WTC11 (cell line): Measurements from ENCODE around the gene ERC1.

Experiments
- TF ChIP-seq, protein P1 (sequence below): fragments of 200-600 bp; IDR thresholded peaks from 2 replicates; pipeline ENCODE4 v1.8.0; 2022; ENCODE audit warnings: antibody characterized with exemption
- TF ChIP-seq, protein P2 (sequence below): sonication (generic); formaldehyde crosslinking; IDR thresholded peaks from 2 replicates; pipeline ENCODE4 v1.8.1; 2023; ENCODE audit warnings: mild to moderate bottlenecking, missing genetic modification reagents
- TF ChIP-seq, protein P3 (sequence below): sonication (generic); formaldehyde crosslinking; IDR thresholded peaks from 2 replicates; pipeline ENCODE4 v1.8.0; 2022; ENCODE audit warnings: mild to moderate bottlenecking, missing genetic modification reagents
- TF ChIP-seq, protein P4 (sequence below): sonication (generic); formaldehyde crosslinking; conservative IDR thresholded peaks from 2 replicates; pipeline ENCODE4 v1.8.1; 2022; ENCODE audit warnings: mild to moderate bottlenecking, missing genetic modification reagents
- TF ChIP-seq, protein P5 (sequence below): sonication (generic); formaldehyde crosslinking; IDR thresholded peaks from 2 replicates; pipeline ENCODE4 v1.8.1; 2023; ENCODE audit warnings: mild to moderate bottlenecking, missing genetic modification reagents, borderline replicate concordance
- TF ChIP-seq, protein P6 (sequence below): fragments of 250-450 bp; sonication (Bioruptor Pico); IDR thresholded peaks from 2 replicates; pipeline ENCODE4 v1.9.0; 2021; ENCODE audit warnings: mild to moderate bottlenecking

DNA sequence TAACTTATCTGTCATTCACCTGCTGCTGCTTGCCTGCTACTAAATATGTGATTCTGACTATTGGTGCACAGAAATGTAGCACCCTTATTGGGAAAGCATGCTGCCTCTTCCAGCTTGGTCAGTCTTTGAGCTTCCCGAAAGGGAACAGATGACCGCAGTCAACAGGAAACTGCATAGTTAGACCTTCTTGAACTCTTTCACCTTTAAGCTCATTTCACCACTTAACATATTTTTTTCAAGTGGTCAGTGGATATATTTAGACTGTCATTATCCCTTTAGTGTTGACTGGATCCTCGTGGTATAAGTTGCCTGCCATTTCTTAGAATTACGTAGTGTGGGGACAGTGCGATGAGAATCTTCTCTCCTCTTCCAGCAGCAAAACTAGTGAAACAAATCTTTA, 378.4 kb downstream of the ERC1 start:
- TF ChIP-seq, protein P1, sequence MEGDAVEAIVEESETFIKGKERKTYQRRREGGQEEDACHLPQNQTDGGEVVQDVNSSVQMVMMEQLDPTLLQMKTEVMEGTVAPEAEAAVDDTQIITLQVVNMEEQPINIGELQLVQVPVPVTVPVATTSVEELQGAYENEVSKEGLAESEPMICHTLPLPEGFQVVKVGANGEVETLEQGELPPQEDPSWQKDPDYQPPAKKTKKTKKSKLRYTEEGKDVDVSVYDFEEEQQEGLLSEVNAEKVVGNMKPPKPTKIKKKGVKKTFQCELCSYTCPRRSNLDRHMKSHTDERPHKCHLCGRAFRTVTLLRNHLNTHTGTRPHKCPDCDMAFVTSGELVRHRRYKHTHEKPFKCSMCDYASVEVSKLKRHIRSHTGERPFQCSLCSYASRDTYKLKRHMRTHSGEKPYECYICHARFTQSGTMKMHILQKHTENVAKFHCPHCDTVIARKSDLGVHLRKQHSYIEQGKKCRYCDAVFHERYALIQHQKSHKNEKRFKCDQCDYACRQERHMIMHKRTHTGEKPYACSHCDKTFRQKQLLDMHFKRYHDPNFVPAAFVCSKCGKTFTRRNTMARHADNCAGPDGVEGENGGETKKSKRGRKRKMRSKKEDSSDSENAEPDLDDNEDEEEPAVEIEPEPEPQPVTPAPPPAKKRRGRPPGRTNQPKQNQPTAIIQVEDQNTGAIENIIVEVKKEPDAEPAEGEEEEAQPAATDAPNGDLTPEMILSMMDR, result no peak
- TF ChIP-seq, protein P2, sequence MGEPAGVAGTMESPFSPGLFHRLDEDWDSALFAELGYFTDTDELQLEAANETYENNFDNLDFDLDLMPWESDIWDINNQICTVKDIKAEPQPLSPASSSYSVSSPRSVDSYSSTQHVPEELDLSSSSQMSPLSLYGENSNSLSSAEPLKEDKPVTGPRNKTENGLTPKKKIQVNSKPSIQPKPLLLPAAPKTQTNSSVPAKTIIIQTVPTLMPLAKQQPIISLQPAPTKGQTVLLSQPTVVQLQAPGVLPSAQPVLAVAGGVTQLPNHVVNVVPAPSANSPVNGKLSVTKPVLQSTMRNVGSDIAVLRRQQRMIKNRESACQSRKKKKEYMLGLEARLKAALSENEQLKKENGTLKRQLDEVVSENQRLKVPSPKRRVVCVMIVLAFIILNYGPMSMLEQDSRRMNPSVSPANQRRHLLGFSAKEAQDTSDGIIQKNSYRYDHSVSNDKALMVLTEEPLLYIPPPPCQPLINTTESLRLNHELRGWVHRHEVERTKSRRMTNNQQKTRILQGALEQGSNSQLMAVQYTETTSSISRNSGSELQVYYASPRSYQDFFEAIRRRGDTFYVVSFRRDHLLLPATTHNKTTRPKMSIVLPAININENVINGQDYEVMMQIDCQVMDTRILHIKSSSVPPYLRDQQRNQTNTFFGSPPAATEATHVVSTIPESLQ (CRISPR knock-in tag), result no peak
- TF ChIP-seq, protein P3, sequence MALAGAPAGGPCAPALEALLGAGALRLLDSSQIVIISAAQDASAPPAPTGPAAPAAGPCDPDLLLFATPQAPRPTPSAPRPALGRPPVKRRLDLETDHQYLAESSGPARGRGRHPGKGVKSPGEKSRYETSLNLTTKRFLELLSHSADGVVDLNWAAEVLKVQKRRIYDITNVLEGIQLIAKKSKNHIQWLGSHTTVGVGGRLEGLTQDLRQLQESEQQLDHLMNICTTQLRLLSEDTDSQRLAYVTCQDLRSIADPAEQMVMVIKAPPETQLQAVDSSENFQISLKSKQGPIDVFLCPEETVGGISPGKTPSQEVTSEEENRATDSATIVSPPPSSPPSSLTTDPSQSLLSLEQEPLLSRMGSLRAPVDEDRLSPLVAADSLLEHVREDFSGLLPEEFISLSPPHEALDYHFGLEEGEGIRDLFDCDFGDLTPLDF (CRISPR knock-in tag), result no peak
- TF ChIP-seq, protein P4, sequence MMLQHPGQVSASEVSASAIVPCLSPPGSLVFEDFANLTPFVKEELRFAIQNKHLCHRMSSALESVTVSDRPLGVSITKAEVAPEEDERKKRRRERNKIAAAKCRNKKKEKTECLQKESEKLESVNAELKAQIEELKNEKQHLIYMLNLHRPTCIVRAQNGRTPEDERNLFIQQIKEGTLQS (CRISPR knock-in tag), result no peak
- TF ChIP-seq, protein P5, sequence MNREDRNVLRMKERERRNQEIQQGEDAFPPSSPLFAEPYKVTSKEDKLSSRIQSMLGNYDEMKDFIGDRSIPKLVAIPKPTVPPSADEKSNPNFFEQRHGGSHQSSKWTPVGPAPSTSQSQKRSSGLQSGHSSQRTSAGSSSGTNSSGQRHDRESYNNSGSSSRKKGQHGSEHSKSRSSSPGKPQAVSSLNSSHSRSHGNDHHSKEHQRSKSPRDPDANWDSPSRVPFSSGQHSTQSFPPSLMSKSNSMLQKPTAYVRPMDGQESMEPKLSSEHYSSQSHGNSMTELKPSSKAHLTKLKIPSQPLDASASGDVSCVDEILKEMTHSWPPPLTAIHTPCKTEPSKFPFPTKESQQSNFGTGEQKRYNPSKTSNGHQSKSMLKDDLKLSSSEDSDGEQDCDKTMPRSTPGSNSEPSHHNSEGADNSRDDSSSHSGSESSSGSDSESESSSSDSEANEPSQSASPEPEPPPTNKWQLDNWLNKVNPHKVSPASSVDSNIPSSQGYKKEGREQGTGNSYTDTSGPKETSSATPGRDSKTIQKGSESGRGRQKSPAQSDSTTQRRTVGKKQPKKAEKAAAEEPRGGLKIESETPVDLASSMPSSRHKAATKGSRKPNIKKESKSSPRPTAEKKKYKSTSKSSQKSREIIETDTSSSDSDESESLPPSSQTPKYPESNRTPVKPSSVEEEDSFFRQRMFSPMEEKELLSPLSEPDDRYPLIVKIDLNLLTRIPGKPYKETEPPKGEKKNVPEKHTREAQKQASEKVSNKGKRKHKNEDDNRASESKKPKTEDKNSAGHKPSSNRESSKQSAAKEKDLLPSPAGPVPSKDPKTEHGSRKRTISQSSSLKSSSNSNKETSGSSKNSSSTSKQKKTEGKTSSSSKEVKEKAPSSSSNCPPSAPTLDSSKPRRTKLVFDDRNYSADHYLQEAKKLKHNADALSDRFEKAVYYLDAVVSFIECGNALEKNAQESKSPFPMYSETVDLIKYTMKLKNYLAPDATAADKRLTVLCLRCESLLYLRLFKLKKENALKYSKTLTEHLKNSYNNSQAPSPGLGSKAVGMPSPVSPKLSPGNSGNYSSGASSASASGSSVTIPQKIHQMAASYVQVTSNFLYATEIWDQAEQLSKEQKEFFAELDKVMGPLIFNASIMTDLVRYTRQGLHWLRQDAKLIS (CRISPR knock-in tag), result no peak
- TF ChIP-seq, protein P6, sequence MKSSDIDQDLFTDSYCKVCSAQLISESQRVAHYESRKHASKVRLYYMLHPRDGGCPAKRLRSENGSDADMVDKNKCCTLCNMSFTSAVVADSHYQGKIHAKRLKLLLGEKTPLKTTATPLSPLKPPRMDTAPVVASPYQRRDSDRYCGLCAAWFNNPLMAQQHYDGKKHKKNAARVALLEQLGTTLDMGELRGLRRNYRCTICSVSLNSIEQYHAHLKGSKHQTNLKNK (CRISPR knock-in tag), result no peak
